T follicular helper cell (primary cell): ENCODE measurements around the gene FRS3.

ENCODE experiments used
- DNase-seq: peaks from one replicate; pipeline ENCODE4 v3.0.0-alpha.2; 2020; ENCODE audit warnings: low read depth

The FRS3 gene

GRCh38 chr6:41790045-41790444, 10.3 kb upstream of the FRS3 start:
- DNase-seq: no peak

GRCh38 chr6:41789390-41789724, 9.7 kb upstream of the FRS3 start:
- no peak for DNase-seq

GRCh38 chr6:41787219-41787917, 7.7 kb upstream of the FRS3 start, which contains the start of gene TOMM6:
Gene TOMM6, plus strand, starts transcription at chr6:41787694. Its CDS starts 4 bp downstream, at chr6:41787698.
- peak; percentile 92 for DNase-seq

GRCh38 chr6:41786451-41787218, 6.9 kb upstream of the FRS3 start:
- DNase-seq: peak; percentile 80

- DNase-seq: no peak
Measured at GRCh38 chr6:41785689-41786450, 6.2 kb upstream of the FRS3 start.

GRCh38 chr6:41785254-41785653, 5.6 kb upstream of the FRS3 start:
- no peak for DNase-seq

- DNase-seq: no peak
Measured at GRCh38 chr6:41784581-41785171, 5.0 kb upstream of the FRS3 start.

- DNase-seq: no peak
Measured at GRCh38 chr6:41783106-41783780, 3.5 kb upstream of the FRS3 start.

GRCh38 chr6:41781366-41781730, 1.6 kb upstream of the FRS3 start:
- no peak for DNase-seq

- DNase-seq: no peak
Measured at GRCh38 chr6:41780551-41781365, 1.1 kb upstream of the FRS3 start, which contains the start of gene PRICKLE4. Gene PRICKLE4, plus strand, starts transcription at chr6:41780782. Its CDS starts 2,692 bp downstream, at chr6:41783474.

GRCh38 chr6:41779336-41779735, 364 bp downstream of the FRS3 start:
- no peak for DNase-seq

GRCh38 chr6:41778895-41779294, 805 bp downstream of the FRS3 start:
- DNase-seq: no peak

- no peak for DNase-seq
Measured at GRCh38 chr6:41777551-41778285, 2.0 kb downstream of the FRS3 start.

- DNase-seq: no peak
Measured at GRCh38 chr6:41775293-41775882, 4.3 kb downstream of the FRS3 start.

GRCh38 chr6:41774841-41775240, 4.9 kb downstream of the FRS3 start:
- no peak for DNase-seq

- DNase-seq: no peak
Measured at GRCh38 chr6:41771058-41771983, 8.4 kb downstream of the FRS3 start.

GRCh38 chr6:41770381-41771057, 9.2 kb downstream of the FRS3 start:
- DNase-seq: no peak

- DNase-seq: no peak
Measured at GRCh38 chr6:41769376-41769775, 10.3 kb downstream of the FRS3 start.
